ENCODE results near the gene PER3. TPM values are rescaled to one million over a fixed set of nuclear protein-coding genes. Genes with fewer than 3 reads are reported as not detected.

The PER3 gene
- total and polyA plus RNA-seq, 2 of the 13 experiments (the other 11 are each of a cell fraction or from before 2014, with no cell fraction given), result 3.0 to 6.0 TPM

GRCh38 chr1:7754234-7754633, 29.9 kb upstream of the PER3 start:
- no peak for ATAC-seq
- FAIRE-seq, result no peak
- WGBS (ENCODE audit: low lambda C conversion rate), result 57% methylated on average over 3 of the region's 3 CpGs
- Histone ChIP-seq H2AFZ (ENCODE audit: low read length) (no peak overlapping the region), H3K4me2 (ENCODE audit: low read depth, low read length) (peak overlapping the region; percentile 25; the same call in 1 of the 2 replicates), H3K9ac (ENCODE audit: insufficient read depth, low read depth, low read length) (no peak overlapping the region), H3K79me2 (ENCODE audit: insufficient read depth, low read length) (no peaks in the 10 kb centered on the region), H3K27me3 (ENCODE audit: control insufficient read depth in 1 of 2, insufficient read depth in 2 of 2, low read length in 2 of 2) (no peaks in the 10 kb centered on the region), H3K4me3 (replicated peaks in 1 of 3; ENCODE audit: insufficient read depth in 1 of 3, low read depth in 2 of 3, low read length in 3 of 3) (no peak overlapping the region), H3K27ac (ENCODE audit: extremely low read length, insufficient read depth, low read length) (no peak overlapping the region), H3K9me3 (ENCODE audit: low read length) (no peaks in the 10 kb centered on the region), H3K36me3 (replicated peaks in 1 of 2; ENCODE audit: control insufficient read depth in 1 of 2, insufficient read depth in 2 of 2, low read length in 2 of 2) (peaks cover 2 to 6% of the 10 kb centered on the region in 2 experiments; a peak in 1 of 5 replicates), H3K4me1 (ENCODE audit: insufficient read depth, low read length) (peaks cover 34% of the 10 kb centered on the region), H4K20me1 (ENCODE audit: insufficient read depth, low read length) (no peaks in the 10 kb centered on the region)
- in situ Hi-C loops (cut with HindIII; ENCODE audit: extremely low pct_ligation_motif_present, low pct_unique_long_range_greater_than_20kb), result loop anchor here (5.0 kb wide), 1 partner anchor 82 kb away; no protein-coding TSS in a partner anchor
- BruUV-seq (replicated peaks), result no TSS peak
- ChIA-PET CTCF (ENCODE audit: low intra/inter-chr PET ratio, low total read pairs) (interaction anchor here (1.2 to 9.0 kb wide), 2 partner anchors 85 to 149 kb away, joined by 3 to 226 read pairs; no protein-coding TSS in a partner anchor), POLR2A (no interaction called here)
- intact Hi-C loops (cut with micrococcal nuclease; ENCODE audit: unreplicated experiment), result loop anchor here (10.0 kb wide), 1 partner anchor 49 kb away; no protein-coding TSS in a partner anchor
- TF ChIP-seq SOX5 (CRISPR knock-in tag; IDR thresholded peaks at IDR 0.05; ENCODE audit: borderline replicate concordance) (peak; percentile 50; the same call in 1 of the 2 replicates), GABPA (IDR thresholded peaks at IDR 0.05; ENCODE audit: low read depth, low read length) (no peak), GABPA (CRISPR knock-in tag; IDR thresholded peaks at IDR 0.05; ENCODE audit: low read depth) (no peak), ZNF224 (CRISPR knock-in tag; IDR thresholded peaks at IDR 0.05) (no peak), PATZ1 (CRISPR knock-in tag; IDR thresholded peaks at IDR 0.05) (peak; percentile 32; the same call in 1 of the 2 replicates), ARID5B (CRISPR knock-in tag; IDR thresholded peaks at IDR 0.05) (0 out of 2 replicates have a peak, but pooled peaks have one; percentile 23), FOXA3 (CRISPR knock-in tag; IDR thresholded peaks at IDR 0.05) (peak; percentile 51; the same call in 1 of the 2 replicates), ZNF12 (CRISPR knock-in tag; IDR thresholded peaks at IDR 0.05) (peak; percentile 98), GATAD2A (CRISPR knock-in tag; IDR thresholded peaks at IDR 0.05) (0 out of 2 replicates have a peak, but pooled peaks have one; percentile 10), KLF16 (CRISPR knock-in tag; IDR thresholded peaks at IDR 0.05) (0 out of 4 replicates have a peak, but pooled peaks of 1 of the 2 experiments have one; percentile 32), SOX13 (IDR thresholded peaks at IDR 0.05) (no peak), SOX13 (CRISPR knock-in tag; conservative IDR thresholded peaks at IDR 0.05 in 1 of 2, IDR thresholded peaks at IDR 0.05 in 1 of 2) (peak in 1 of 2 experiments; percentile 79; a peak in 2 of 4 replicates), CEBPG (CRISPR knock-in tag; IDR thresholded peaks at IDR 0.05) (0 out of 2 replicates have a peak, but pooled peaks have one; percentile 15)
- DNase-seq (ENCODE audit: low spot score), result peak; percentile 26
